GM21390 (cell line): Measurements from ENCODE around the gene PIGU.
"Not testable (repeated sequence)": the region's sequence is repeated elsewhere in the genome, so short reads cannot be mapped to it uniquely, and the experiment has no call there.

ENCODE experiments used
- ATAC-seq: cut with Tn5 transposase; IDR thresholded peaks from one replicate; pipeline ENCODE4 v1.9.1; 2021; ENCODE audit not compliant: unreplicated experiment

Gene PIGU

DNA sequence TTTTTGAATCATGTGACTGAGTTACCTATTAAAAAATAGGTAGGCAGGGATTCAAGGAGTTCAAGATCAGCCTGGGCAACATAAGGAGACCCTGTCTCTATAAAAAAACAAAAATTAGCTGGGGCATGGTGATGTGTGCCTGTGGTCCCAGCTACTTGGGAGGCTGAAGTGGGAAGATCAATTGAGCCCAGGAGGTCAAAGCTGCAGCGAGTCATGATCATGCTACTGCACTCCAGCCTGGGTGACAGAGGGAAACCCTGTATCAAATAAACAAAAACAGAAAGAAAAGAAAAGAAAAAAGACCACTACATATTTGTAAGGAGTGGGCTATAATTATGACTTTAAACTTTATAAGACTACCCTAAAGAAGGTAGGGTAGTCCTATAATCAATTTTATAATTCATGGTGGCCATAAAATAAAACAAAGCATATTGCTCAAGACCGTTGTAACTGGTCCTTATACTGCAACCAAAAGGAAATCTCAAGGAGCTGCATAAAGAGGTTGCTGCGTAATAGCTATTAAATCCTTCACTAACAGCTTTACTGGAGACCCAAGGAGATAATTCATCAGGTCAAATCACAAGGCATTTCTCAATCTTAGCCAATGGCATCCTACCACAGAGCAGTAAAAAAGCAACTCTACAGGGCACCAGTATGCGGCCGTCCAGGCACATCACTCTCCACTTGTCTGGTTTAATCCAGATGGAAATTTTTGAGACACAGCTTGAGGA, 13.5 kb downstream of the PIGU start:
- ATAC-seq, result no peak

DNA sequence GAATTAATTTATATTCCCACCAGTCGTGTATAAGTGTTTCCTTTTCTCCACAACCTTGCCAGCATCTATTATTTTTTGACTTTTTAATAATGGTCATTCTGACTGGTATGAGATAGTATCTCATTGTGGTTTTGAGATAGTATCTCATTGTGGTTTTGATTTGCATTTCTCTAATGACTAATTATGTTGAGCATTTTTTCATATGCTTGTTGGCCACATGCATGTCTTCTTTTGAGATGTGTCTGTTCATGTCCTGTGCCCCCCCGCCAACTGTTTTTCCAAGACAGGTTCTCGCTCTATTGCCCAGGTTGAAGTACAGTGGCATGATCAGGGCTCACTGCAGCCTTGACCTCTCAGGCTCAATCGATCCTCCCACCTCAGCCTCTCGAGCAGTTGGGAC, 15.1 kb downstream of the PIGU start:
- ATAC-seq, result not testable (repeated sequence)

DNA sequence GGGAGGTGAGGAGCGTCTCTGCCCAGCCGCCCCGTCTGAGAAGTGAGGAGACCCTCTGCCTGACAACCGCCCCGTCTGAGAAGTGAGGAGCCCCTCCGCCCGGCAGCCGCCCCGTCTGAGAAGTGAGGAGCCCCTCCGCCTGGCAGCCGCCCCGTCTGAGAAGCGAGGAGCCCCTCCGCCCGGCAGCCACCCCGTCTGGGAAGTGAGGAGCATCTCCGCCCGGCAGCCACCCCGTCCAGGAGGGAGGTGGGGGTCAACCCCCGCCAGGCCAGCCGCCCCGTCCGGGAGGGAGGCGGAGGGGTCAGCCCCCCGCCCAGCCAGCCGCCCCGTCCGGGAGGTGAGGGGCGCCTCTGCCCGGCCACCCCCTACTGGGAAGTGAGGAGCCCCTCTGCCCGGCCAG, 18.2 kb downstream of the PIGU start:
- not testable (repeated sequence) for ATAC-seq

DNA sequence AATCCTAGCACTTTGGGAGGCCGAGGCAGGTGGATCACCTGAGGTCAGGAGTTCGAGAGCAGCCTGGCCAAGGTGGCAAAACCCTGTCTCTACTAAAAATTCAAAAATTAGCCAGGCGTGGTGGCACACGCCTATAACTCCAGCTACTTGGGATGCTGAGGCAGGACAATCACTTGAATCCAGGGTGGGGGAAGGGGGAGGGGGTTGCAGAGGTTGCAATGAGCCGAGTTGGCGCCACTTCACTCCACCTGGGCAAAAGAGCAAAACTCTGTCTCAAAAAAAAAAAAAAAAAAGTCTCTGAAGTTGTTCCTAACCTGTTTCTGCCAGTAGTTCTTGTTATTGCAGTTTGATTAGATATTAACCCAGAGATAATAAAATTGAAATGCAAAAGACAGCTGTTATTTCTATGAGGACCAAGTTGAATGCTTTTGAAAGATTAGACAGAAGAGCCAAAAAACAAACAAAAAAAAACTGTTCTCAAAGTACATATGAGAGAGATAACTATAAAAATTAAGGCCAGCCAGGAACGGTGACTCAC, 22.6 kb downstream of the PIGU start:
- ATAC-seq, result no peak

DNA sequence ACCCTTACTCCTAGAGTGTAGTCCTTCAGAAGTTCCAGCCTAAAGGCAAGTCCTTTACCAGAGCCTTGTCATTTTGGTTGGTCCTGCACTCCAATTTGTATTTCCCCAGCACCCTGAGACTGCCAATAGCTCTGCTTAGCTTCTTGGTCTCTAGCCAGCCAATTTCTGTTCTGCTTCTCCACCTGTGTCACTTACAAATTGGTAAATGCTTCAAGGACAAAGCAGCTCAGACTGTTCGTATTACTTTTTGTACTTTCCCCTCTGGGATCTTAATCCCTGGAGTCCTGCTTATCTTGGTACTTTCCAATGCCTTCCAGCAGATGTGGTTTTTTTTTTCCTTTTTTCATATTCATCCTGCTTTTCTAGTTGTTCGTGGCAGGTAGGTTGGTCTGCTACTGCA, 25.7 kb downstream of the PIGU start:
- no peak for ATAC-seq

DNA sequence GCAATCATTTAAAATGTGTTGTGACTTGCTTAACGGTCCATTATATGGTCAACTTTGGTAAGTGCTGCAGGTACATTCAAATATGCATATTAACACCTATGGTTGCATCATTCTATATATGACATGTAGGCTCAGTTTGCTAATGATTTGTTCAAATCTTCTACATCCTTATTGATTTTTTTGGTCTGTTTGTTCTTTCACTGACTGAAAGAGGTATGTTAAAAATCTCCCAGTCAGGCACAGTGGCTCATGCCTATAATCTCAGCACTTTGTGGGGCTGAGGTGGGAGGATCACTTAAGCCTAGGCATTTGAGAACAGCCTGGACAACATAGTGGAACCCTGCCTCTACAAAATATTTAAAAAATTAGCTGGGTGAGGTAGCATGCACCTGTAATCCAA, 29.2 kb downstream of the PIGU start:
- no peak for ATAC-seq

DNA sequence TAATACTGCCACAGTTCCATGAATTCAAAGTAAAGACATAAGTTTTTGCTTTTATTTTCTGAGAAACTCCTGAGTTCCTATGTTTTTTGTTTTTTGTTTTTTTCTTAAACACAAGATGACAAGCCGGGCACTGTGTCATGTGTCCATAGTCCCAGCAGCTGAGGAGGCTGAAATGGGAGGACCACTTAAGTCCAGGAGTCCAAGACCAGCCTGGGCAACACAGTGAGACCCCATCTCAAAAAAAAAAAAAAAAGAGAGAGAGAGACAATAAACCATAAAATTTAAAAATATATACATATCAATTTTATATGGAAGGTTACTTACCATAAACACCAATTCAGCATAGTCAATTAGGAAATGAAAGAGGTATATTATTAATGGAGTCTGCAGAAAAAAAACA, 31.9 kb downstream of the PIGU start:
- ATAC-seq, result no peak

DNA sequence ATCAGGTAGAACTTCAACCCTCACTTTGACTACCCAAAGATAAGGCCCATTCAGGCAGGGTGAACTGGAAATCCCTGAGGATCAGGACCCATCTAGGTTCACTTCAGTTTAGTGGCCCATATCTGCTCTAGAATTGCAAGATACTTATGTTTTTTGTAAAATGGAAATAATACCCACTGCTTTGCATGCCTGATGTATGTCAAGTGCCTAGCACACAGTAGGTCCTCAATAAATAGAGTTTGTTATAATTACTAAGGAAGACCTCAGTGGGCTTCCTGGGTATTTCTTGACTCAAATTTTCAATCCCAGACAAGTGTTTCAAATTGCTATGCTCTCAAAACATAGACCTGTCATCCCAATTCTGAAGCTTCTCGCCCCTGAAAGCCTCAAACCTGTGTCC, 32.5 kb downstream of the PIGU start:
- no peak for ATAC-seq

DNA sequence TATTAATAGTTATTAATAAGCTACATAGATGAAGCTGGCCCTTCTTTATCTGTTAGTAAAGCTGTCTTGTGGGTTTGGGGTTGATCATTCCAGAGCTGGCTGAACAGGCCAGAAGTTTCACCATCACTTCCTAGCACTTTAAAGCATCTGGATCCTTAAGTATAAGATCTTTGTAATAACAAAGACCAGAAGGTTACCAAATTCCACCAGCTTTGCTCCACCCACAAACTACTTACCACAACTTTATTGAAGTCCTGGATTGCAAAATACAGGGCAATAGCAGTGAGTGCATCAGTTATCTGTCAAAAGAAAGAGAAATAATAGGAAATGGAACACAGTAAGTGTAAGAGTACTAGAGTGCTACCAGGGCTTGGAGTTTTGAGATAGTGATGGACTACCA, 33.0 kb downstream of the PIGU start:
- no peak for ATAC-seq

DNA sequence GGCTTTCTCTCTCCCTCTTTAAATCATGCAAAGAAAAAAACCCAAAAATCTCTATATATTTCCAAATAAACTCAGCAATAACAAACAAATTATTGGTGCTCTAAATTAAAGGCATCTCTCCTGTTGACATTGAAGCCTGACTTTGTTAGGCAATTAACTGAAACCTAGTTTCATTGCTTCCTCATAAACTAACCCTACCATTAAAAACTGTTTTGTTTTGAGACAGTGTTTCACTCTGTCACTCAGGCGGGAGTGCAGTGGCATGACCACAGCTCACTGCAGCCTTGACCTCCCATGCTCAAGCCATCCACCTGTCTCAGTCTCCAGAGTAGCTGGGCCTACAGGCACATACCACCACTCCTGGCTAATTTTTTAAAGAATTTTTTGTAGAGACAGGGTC, 34.9 kb downstream of the PIGU start:
- ATAC-seq, result no peak

DNA sequence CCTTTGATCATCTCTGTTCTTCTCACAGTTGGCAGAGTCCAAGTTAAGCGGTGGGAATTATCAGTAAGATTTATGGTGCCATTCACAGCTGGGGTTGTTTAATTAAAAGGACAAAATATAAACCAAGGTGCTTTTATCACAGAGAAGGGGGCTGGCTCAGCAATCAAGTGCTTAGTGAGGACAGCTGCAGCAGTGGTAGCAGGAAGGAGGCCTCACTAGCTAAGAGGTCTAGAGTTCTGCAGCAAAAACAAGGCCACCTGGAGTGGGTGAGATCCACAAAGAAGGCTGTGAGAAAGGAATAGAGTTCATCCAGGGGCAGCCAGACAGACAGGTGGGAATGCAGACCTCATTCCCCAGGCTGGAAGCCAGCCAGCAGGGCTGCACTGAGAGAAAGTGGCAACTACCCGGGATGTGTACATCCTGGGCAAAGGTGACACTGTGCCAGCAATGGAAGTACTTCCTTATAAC, 37.1 kb downstream of the PIGU start:
- ATAC-seq, result no peak

DNA sequence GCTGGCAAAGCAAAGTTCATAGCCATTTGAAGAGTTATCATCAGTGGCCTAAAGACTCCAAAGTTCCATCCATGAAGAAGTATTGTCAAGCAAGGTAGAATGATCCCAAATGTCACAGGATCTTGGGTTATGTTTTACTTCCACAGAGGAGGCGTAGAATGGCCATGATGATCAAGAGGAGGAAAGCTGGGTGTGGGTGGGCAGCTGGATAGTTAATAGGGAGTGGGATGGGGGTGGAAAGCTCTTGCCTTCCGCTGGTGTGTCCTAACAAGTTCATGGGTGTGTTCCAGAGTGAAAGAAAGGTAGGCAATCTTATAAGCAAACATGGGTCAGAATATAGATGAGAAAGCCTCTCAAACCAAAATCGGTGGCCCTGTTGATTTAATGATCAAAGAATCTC, 38.4 kb downstream of the PIGU start:
- ATAC-seq, result no peak

DNA sequence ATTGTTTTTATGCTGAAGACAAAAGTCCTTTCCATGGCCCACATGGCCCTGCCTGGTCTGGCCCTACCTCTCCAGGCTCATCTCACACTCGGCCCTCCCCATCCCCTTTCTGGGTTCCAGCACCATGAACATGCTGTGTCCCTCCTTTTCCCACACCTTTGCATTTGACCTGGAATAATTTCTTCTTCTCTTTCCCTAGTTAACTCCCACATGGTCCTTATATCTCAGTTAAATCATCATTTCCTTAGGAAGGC, 38.9 kb downstream of the PIGU start:
- ATAC-seq, result no peak

DNA sequence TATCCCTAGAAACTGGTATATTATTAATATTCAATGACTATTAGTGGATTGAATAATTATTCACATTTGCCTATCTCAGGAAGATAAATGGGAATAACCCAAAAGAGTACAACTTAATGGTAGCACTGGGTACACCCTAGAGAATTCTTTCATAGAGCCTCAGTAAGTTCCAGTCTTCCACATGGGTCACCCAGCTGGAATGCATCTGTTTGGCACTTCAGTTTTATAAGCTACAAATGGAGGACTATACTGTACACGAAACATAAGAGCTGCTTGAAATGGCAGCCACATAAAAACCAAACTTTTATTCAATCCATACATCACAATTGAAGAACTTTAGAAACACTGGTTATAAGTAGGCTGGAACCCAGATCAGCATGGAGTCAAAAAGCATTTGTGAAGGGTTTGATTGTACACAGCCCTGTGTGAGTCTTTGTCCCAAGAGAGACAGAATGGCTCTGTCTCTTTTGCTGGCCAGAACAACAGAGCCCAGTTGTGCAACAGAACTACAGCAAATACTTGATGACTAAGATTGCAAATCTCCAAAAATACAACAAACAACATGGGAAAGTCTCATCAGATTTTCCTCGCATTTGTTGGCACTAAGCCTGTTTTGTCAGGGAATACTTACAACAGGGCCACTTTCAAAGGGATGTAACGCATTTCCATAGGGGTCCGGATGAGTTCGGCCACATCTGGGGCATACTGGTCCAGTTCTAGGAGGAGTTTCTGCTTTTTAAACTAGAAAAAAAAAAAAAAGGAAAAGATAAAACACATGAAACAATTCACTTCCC, 39.5 kb downstream of the PIGU start:
- no peak for ATAC-seq

DNA sequence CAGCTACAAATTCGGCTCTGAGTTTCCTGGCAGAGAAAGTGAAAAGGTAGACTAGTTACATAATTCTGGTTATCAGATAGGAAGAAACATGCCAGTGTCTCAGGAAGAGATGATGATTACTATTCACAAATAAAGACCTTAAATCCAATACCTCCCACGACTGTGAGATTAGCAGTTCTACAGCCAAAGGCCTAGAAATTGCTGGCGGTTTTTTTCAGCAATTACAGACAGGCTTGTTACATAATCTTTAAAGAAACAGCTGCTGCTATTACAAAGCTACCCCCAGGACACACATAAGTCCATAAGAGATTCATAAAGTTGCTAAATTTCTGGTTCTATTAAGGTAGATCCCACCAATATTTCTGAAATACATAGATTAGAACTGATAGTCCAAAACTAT, 40.2 kb downstream of the PIGU start:
- no peak for ATAC-seq

DNA sequence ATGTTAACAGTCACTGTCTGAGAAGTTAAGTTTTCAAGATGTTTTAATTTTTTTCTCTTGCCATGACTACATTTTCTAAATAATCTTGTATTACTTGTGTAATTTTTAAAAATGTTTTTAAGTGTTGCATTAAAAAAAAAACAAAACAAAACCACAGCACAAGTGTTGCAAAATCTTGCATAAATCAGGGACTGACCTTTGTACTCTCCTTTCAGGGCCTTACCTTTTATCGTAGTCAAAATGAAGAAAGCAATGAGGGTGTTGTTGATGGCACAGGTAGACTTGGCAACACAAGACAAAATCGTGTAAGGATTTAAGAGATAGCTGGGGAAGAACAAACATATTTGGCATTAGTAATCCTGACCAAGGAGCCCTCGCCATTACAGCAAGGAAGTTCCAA, 42.5 kb downstream of the PIGU start:
- ATAC-seq, result no peak

DNA sequence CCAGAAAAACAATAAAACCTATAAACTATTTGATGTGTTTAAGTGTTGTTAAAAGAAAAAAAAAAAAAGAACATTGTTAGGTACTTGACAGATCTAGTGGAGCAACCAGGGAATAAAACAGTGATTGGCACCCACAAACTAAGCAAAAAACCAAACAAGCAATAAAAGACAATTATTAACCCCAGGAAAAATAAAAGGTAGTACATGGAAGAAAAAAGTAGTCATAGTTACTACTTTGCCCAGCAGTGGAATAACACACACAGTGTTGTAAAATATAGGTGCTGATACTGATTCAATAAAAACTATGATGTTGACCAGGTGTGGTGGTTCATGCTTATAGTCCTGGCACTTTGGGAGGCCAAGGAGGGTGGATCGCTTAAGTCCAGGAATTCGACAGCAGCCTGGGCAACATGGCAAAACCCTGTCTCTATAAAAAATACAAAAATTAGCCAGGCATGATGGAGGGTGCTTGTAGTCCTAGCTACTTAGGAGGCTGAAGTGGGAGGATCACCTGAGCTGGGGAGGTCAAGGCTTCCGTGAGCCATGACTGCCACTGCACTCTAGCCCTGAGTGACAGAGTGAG, 43.9 kb downstream of the PIGU start:
- ATAC-seq, result no peak

DNA sequence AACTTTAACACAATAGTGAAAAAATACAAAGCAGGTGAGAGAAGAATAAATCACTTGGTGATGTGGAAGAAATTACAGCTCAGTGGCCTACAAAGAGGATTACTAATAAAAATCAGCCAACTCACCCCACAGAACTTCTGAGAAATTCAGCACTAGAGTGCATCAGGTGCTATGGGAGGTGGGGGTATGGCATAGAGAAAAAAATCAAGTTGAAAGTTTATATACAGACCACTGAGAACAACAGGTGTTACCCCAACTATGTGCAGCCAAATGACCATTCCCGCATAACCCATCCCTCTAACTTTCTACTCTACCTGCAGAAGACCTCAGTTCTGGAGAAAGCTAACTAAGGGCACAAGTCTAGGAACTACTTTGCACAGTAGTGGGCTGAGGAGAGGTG, 47.0 kb downstream of the PIGU start:
- ATAC-seq, result no peak

DNA sequence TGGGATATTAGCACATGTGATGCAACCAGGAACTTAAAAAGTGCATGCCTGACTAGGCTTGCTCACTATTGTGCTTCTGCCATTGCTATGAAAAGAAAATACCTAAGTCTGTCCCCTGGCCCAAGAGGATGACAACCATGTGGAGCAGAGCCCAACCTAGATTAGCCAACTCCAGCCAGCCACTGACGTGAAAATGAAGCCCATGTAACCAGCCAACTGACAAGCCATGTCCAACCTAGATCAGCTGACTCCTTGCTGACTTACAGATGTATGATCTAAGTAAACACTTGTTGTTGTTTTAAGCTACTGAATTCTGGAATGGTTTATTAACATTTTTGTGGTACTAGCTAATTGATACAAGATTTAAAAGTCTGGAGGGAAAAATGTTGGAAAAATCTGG, 47.5 kb downstream of the PIGU start:
- no peak for ATAC-seq

DNA sequence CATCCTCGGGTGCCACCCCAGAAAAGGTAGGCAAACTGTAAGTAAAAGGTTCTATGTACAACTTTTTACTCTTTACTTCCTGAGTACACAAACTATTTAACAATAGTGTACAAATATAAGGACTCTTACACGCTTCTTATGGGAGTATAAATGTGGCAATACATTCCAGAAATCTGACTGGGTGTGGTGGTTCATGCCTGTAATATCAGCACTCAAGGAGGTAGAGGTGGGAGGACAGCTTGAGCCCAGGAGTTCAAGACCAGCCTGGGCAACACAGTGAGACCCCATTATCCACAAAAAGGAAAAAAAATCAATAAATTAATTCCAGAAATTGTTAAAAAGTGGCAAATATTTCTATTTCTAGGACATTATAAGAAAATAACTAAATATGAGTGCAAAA, 48.9 kb downstream of the PIGU start:
- ATAC-seq, result no peak

DNA sequence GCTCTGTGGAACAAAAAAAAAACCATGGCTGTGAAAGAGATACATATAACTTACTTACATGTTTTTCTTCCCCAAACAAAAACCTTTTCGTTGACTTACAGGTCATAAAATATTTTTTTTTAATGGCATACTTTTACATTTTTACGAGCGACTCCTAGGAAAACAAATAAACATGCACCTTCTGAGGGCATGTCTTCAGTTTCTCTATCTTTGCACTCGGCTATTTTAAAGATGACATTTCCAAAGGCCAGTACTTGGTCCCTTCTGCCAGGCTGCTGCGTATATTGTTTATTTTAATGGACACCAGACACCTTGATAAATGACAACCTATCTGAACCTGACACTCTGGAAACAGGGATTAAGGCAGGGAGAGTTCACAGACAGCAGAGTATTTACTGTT, 49.4 kb downstream of the PIGU start:
- ATAC-seq, result no peak

DNA sequence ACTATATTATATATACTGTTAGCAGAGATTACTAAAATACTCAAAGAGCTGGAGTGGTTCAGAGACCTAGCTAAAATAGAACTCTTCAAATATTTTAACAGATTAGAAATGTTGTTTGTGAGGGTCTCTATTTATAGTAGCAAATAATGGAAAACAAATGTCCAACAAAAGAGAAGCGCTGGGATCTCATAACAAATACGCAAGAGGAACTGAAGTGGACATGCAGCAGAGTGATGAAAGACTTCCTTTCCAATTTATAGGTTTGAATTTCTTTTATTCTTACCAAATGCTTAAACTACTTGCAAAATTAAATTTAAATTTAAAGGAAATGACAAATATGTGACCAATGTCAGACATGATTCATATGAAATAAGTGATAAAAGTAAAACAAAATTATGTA, 49.9 kb downstream of the PIGU start:
- no peak for ATAC-seq
